GM10248 (cell line): ENCODE measurements around the gene IGFL2.

Experiments used
- CTCF ChIA-PET: fragments of 300-600 bp; sonication (Branson Sonifier 250); formaldehyde crosslinking; extraction: SDS; loops from one replicate; lab custom pipeline; 2021; ENCODE audit warnings: antibody characterized with exemption; lab: Yijun Ruan, JAX
- POLR2A ChIA-PET: fragments of 350-650 bp; sonication (Branson Sonifier 250); formaldehyde crosslinking; extraction: SDS; loops from one replicate; lab custom pipeline; 2020; ENCODE audit warnings: antibody characterized with exemption; lab: Yijun Ruan, JAX
- DNase-seq: peaks from one replicate; pipeline ENCODE4 v3.0.0; 2012; ENCODE audit errors: extremely low spot score
- CTCF ChIP-seq: IDR thresholded peaks from 2 replicates; pipeline ENCODE4 v1.5.1; 2012; ENCODE audit warnings: mild to moderate bottlenecking, low read depth; ENCODE audit errors: extremely low read depth, missing control alignments, control extremely low read depth

The IGFL2 gene

GRCh38 chr19:46134527-46134926 is 13.5 kb upstream of the IGFL2 start:
- no peak for TF ChIP-seq CTCF
- POLR2A ChIA-PET = no interaction called here
- CTCF ChIA-PET = interaction anchor here (1.3 kb wide), 1 partner anchor 18 kb away, joined by 4 read pairs; no protein-coding TSS in a partner anchor
- no peak for DNase-seq

- no peak for TF ChIP-seq CTCF
- ChIA-PET POLR2A (no interaction called here), CTCF (interaction anchor here (1.0 to 1.5 kb wide), 4 partner anchors 14 to 59 kb away, joined by 3 to 4 read pairs (median 3); no protein-coding TSS in a partner anchor)
- DNase-seq = no peak
These were observed 10.0 kb upstream of the IGFL2 start for GRCh38 chr19:46137915-46138473.

DNA sequence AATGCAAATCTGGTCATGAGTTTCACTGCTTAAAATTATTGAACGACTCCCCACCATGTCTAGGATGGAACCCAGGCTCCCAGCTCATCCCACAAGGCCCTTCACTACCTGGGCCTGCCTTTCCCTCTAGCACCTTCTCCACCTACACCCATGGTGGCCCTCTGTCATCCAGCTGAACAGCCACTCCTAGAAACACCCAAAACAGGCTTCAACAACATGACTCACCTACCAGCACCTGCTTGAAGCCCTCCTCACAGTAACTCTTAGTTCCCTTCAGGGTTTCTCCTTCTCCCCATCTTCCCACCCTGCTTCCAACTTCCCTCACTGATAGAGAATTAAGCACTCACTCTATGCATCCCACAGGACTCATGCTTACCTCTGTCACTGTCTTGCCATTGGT is 6.6 kb upstream of the IGFL2 start:
- no peak for DNase-seq
- POLR2A ChIA-PET = no interaction called here

GRCh38 chr19:46142294-46142693 is 5.7 kb upstream of the IGFL2 start:
- DNase-seq = no peak
- TF ChIP-seq CTCF = no peak
- ChIA-PET POLR2A (no interaction called here), CTCF (no interaction called here)

More for the DNA sequence above, 6.6 kb upstream of the IGFL2 start:
- no peak for TF ChIP-seq CTCF
- CTCF ChIA-PET = no interaction called here

- CTCF ChIA-PET = no interaction called here
- POLR2A ChIA-PET = no interaction called here
- no peak for DNase-seq
- no peak for TF ChIP-seq CTCF
These were observed 3.3 kb upstream of the IGFL2 start for GRCh38 chr19:46144756-46145155.

GRCh38 chr19:46147166-46147740 is 785 bp upstream of the IGFL2 start:
- DNase-seq = no peak
- TF ChIP-seq CTCF = no peak
- ChIA-PET POLR2A (no interaction called here), CTCF (no interaction called here)
